Hippocampal formation (tissue), 2 donors: ENCODE results near the gene SLC18A3.

Source experiments
- DNase-seq, 2 donors: peaks; one replicate each; lab custom pipeline; 2025; lab: John Stamatoyannopoulos, UW

Gene SLC18A3

GRCh38 chr10:49627644-49628247, 17.6 kb downstream of the SLC18A3 start:
- no peak for DNase-seq

- DNase-seq = no peak
These were observed 18.5 kb downstream of the SLC18A3 start for GRCh38 chr10:49628599-49628998.

- DNase-seq = no peak
These were observed 19.3 kb downstream of the SLC18A3 start for GRCh38 chr10:49629431-49629881.

GRCh38 chr10:49631975-49632374, 21.9 kb downstream of the SLC18A3 start:
- no peak for DNase-seq

- no peak for DNase-seq
These were observed 22.6 kb downstream of the SLC18A3 start for GRCh38 chr10:49632406-49633317.

GRCh38 chr10:49633327-49634068, 23.4 kb downstream of the SLC18A3 start:
- no peak for DNase-seq

- no peak for DNase-seq
These were observed 24.1 kb downstream of the SLC18A3 start for GRCh38 chr10:49634069-49634660.

GRCh38 chr10:49642311-49642710, 32.2 kb downstream of the SLC18A3 start:
- no peak for DNase-seq

GRCh38 chr10:49643241-49644034, 33.3 kb downstream of the SLC18A3 start:
- DNase-seq = no peak

- no peak for DNase-seq
These were observed 34.0 kb downstream of the SLC18A3 start for GRCh38 chr10:49644035-49644646.

GRCh38 chr10:49645417-49645816, 35.3 kb downstream of the SLC18A3 start:
- no peak for DNase-seq

GRCh38 chr10:49645871-49646870, 36.1 kb downstream of the SLC18A3 start:
- DNase-seq = no peak

GRCh38 chr10:49647554-49647953, 37.4 kb downstream of the SLC18A3 start:
- DNase-seq = no peak

- DNase-seq = no peak
These were observed 38.1 kb downstream of the SLC18A3 start for GRCh38 chr10:49647985-49648795.

GRCh38 chr10:49649294-49649693, 39.2 kb downstream of the SLC18A3 start:
- no peak for DNase-seq

GRCh38 chr10:49649936-49650723, 40.0 kb downstream of the SLC18A3 start:
- DNase-seq = no peak

- DNase-seq = no peak
These were observed 40.6 kb downstream of the SLC18A3 start for GRCh38 chr10:49650724-49651034.
